GM23248 (cell line): ENCODE measurements around the gene ADPGK.

Experiments
- EZH2 ChIP-seq: fragments of 200-600 bp; sonication (generic); IDR thresholded peaks from 2 replicates; pipeline ENCODE4 v1.6.1; 2018; ENCODE audit warnings: antibody characterized with exemption, mild to moderate bottlenecking; ENCODE audit not compliant: insufficient read depth, poor library complexity, severe bottlenecking
- EZH2phosphoT487 ChIP-seq: fragments of 200-600 bp; sonication (generic); IDR thresholded peaks from 2 replicates; pipeline ENCODE4 v1.6.1; 2018; ENCODE audit warnings: antibody characterized with exemption, moderate library complexity, mild to moderate bottlenecking, low read depth; ENCODE audit not compliant: insufficient read depth

- TF ChIP-seq EZH2 (no peak), EZH2phosphoT487 (no peak)
These were observed 908 bp upstream of the ADPGK start for GRCh38 chr15:72784456-72784876.
